ENCODE measurements around the gene HELZ. TPM values are rescaled to one million over a fixed set of nuclear protein-coding genes. Genes with fewer than 3 reads are reported as not detected.

Gene HELZ
- total and polyA plus RNA-seq, 2 donors (not counting 1 experiment from before 2014, with no cell fraction given), result 18.9 to 28.1 TPM

DNA sequence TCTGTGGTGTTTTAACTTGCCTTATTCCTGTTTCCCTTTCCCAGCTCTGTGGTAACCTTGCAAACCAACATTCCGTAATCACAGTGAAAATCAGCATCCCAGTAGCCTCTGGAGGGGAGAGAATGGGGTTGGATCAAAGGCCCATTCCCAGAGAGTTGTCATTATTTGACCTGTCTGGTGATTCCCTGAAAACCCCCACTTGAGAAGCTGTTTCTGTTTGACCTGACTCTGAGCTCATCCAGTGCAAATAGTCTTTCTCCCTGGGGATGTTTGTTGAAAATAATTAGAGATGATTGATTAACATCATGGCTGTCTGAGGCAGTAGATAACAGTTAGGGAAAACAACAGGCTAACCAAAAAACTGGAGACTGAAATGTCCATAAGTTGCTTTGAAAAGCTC, 197.6 kb downstream of the HELZ start:
- no peaks in the 10 kb centered on the region for H3K4me1 ChIP-seq (ENCODE audit: control insufficient read depth, extremely low read depth, insufficient read depth, low read length)
- H3K27me3 ChIP-seq (ENCODE audit: control insufficient read depth, insufficient read depth, low read length), result peaks cover 4% of the 10 kb centered on the region
- H3K4me3 ChIP-seq (replicated peaks in 1 of 4; ENCODE audit: control extremely low read depth in 1 of 4, insufficient read depth in 1 of 4, low read depth in 3 of 4, low read length in 4 of 4), result no peak overlapping the region
- H3K9ac ChIP-seq (ENCODE audit: insufficient read depth, low read length), result no peak overlapping the region
- H3K9me3 ChIP-seq (ENCODE audit: control insufficient read depth, insufficient read depth, low read depth, low read length), result no peaks in the 10 kb centered on the region
- H4K20me1 ChIP-seq (ENCODE audit: control insufficient read depth, extremely low read depth, insufficient read depth, low read length), result no peaks in the 10 kb centered on the region
- TF ChIP-seq EZH2 (IDR thresholded peaks at IDR 0.05; ENCODE audit: low read length, missing control alignments), result no peak
- TF ChIP-seq, protein P1, sequence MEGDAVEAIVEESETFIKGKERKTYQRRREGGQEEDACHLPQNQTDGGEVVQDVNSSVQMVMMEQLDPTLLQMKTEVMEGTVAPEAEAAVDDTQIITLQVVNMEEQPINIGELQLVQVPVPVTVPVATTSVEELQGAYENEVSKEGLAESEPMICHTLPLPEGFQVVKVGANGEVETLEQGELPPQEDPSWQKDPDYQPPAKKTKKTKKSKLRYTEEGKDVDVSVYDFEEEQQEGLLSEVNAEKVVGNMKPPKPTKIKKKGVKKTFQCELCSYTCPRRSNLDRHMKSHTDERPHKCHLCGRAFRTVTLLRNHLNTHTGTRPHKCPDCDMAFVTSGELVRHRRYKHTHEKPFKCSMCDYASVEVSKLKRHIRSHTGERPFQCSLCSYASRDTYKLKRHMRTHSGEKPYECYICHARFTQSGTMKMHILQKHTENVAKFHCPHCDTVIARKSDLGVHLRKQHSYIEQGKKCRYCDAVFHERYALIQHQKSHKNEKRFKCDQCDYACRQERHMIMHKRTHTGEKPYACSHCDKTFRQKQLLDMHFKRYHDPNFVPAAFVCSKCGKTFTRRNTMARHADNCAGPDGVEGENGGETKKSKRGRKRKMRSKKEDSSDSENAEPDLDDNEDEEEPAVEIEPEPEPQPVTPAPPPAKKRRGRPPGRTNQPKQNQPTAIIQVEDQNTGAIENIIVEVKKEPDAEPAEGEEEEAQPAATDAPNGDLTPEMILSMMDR (conservative IDR thresholded peaks at IDR 0.05 in 1 of 2, IDR thresholded peaks at IDR 0.05 in 1 of 2; ENCODE audit: low read depth in 1 of 2, low read length in 2 of 2), result no peak
- H3K36me3 ChIP-seq (ENCODE audit: control insufficient read depth, insufficient read depth, low read length), result no peaks in the 10 kb centered on the region
- no peaks in the 10 kb centered on the region for H3K79me2 ChIP-seq (ENCODE audit: control insufficient read depth, insufficient read depth, low read length)
- DNase-seq (ENCODE audit: low read depth in 2 of 2), result no peak
- H2AFZ ChIP-seq (ENCODE audit: low read length), result no peak overlapping the region
- H3K4me2 ChIP-seq (ENCODE audit: extremely low read depth, insufficient read depth, low read length), result no peak overlapping the region
- no peak overlapping the region for H3K27ac ChIP-seq (ENCODE audit: insufficient read depth, low read length)

DNA sequence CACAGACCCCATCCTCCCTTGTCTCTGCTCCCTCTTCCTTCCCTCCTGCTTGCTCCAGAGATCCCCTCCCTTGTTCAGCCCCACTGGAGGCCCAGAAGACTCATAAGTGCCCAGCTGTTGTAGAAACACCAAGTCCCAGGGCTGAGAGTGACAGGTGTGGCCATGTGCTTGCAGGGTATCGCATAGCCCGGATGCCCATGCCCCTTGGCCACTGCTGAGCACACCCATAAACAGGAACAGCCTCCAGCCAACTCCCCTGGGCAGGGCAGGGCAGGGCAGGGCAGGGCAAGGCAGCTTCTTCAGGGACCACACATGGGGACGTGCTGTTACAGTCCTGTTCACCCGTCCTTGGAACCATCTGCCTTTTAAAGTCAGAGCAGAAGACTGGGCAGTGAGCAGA, 198.6 kb downstream of the HELZ start:
- no peak for DNase-seq (ENCODE audit: low read depth in 2 of 2)
- H3K4me1 ChIP-seq (ENCODE audit: control insufficient read depth, extremely low read depth, insufficient read depth, low read length), result no peaks in the 10 kb centered on the region
- H3K27me3 ChIP-seq (ENCODE audit: control insufficient read depth, insufficient read depth, low read length), result peaks cover 5% of the 10 kb centered on the region

DNA sequence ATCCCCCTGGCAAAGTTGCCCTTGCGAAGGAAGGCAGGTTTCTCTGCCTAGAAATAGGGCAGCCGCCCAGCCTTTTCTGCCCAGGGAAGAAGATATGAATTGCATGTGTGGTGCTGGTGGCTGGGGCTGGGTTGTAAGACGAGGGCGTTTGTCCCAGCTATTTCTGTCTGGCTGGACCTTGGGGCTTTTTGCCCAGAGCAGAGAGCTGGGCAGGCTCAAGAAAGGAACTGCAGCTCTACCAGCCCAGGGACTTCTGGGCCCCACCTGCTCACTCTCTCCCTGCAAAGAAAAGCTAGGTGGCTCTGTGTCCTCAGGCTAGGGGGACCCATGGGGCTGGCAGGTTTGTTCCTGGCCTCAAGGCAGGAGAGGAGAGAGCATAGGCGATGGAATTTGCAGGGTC, 200.1 kb downstream of the HELZ start:
- no peaks in the 10 kb centered on the region for H3K9me3 ChIP-seq (ENCODE audit: control insufficient read depth, insufficient read depth, low read depth, low read length)
- no peaks in the 10 kb centered on the region for H3K4me1 ChIP-seq (ENCODE audit: control insufficient read depth, extremely low read depth, insufficient read depth, low read length)
- no peak overlapping the region for H2AFZ ChIP-seq (ENCODE audit: low read length)
- no peak overlapping the region for H3K4me3 ChIP-seq (replicated peaks in 1 of 4; ENCODE audit: control extremely low read depth in 1 of 4, insufficient read depth in 1 of 4, low read depth in 3 of 4, low read length in 4 of 4)
- no peak overlapping the region for H3K9ac ChIP-seq (ENCODE audit: insufficient read depth, low read length)
- H3K27me3 ChIP-seq (ENCODE audit: control insufficient read depth, insufficient read depth, low read length), result peaks cover 5% of the 10 kb centered on the region
- no peak overlapping the region for H3K27ac ChIP-seq (ENCODE audit: insufficient read depth, low read length)
- H4K20me1 ChIP-seq (ENCODE audit: control insufficient read depth, extremely low read depth, insufficient read depth, low read length), result no peaks in the 10 kb centered on the region
- H3K79me2 ChIP-seq (ENCODE audit: control insufficient read depth, insufficient read depth, low read length), result no peaks in the 10 kb centered on the region
- DNase-seq (ENCODE audit: low read depth in 2 of 2), result no peak
- H3K4me2 ChIP-seq (ENCODE audit: extremely low read depth, insufficient read depth, low read length), result no peak overlapping the region
- TF ChIP-seq, protein P1 (conservative IDR thresholded peaks at IDR 0.05 in 1 of 2, IDR thresholded peaks at IDR 0.05 in 1 of 2; ENCODE audit: low read depth in 1 of 2, low read length in 2 of 2), result no peak
- no peak for TF ChIP-seq EZH2 (IDR thresholded peaks at IDR 0.05; ENCODE audit: low read length, missing control alignments)
- no peaks in the 10 kb centered on the region for H3K36me3 ChIP-seq (ENCODE audit: control insufficient read depth, insufficient read depth, low read length)

More for the DNA sequence above, 198.6 kb downstream of the HELZ start:
- Histone ChIP-seq H3K27ac (ENCODE audit: insufficient read depth, low read length) (no peak overlapping the region), H3K4me3 (replicated peaks in 1 of 4; ENCODE audit: control extremely low read depth in 1 of 4, insufficient read depth in 1 of 4, low read depth in 3 of 4, low read length in 4 of 4) (no peak overlapping the region), H3K4me2 (ENCODE audit: extremely low read depth, insufficient read depth, low read length) (no peak overlapping the region), H3K9ac (ENCODE audit: insufficient read depth, low read length) (no peak overlapping the region), H2AFZ (ENCODE audit: low read length) (no peak overlapping the region), H3K36me3 (ENCODE audit: control insufficient read depth, insufficient read depth, low read length) (no peaks in the 10 kb centered on the region), H3K79me2 (ENCODE audit: control insufficient read depth, insufficient read depth, low read length) (no peaks in the 10 kb centered on the region), H4K20me1 (ENCODE audit: control insufficient read depth, extremely low read depth, insufficient read depth, low read length) (no peaks in the 10 kb centered on the region), H3K9me3 (ENCODE audit: control insufficient read depth, insufficient read depth, low read depth, low read length) (no peaks in the 10 kb centered on the region)
- TF ChIP-seq, protein P1 (conservative IDR thresholded peaks at IDR 0.05 in 1 of 2, IDR thresholded peaks at IDR 0.05 in 1 of 2; ENCODE audit: low read depth in 1 of 2, low read length in 2 of 2), result no peak
- TF ChIP-seq EZH2 (IDR thresholded peaks at IDR 0.05; ENCODE audit: low read length, missing control alignments), result no peak

Data from fibroblast of lung (primary cell).